ENCODE measurements around the gene GRID2IP. TPM values are rescaled to one million over a fixed set of nuclear protein-coding genes. Genes with fewer than 3 reads are reported as not detected.

GRID2IP gene
- total and polyA plus RNA-seq, 2 of the 13 experiments (the other 11 are each of a cell fraction or from before 2014, with no cell fraction given), result 0.03 TPM; not detected in 1

DNA sequence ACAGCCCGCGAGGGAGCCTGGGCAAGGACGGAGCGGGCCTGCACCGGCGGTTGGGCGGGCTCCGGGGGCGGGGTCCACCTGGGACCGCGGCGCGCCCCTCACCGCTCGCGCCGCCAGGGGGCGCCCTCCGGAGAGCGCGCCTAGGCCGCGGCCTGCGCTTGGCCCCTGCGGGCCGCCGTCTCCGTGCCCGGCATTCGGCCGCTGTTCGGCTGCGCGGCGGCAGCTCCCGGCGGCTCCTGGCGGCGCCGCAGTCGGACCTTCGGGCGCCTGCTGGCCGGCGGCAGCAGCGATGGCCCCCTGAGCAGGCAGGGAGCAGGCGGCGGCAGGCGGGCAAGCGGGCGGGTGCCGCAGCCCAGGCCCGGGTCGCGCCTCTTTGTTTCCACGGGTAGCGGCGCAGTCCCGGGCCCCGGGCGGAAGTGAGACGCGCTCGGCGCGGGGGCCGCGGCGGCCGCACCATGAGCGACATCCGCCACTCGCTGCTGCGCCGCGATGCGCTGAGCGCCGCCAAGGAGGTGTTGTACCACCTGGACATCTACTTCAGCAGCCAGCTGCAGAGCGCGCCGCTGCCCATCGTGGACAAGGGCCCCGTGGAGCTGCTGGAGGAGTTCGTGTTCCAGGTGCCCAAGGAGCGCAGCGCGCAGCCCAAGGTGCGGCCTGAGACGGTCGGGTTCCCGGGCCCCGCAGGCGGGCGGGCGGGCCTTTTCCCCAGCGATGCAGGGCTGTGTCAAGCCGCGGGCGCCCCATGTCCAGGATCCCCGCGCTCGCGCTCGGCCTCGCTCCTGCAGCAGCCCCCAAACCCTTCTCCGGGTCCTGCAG lies 38.8 kb upstream of the GRID2IP start, which contains the start of gene INTS15 (continued):
- TF ChIP-seq ZNF180 (CRISPR knock-in tag; IDR thresholded peaks at IDR 0.05; ENCODE audit: borderline replicate concordance, low read depth) (no peak), HOXD1 (CRISPR knock-in tag; IDR thresholded peaks at IDR 0.05) (0 out of 2 replicates have a peak, but pooled peaks have one; percentile 28), JUNB (CRISPR knock-in tag; IDR thresholded peaks at IDR 0.05; ENCODE audit: borderline replicate concordance) (no peak), NFKBIZ (CRISPR knock-in tag; IDR thresholded peaks at IDR 0.05) (no peak), ZNF564 (CRISPR knock-in tag; IDR thresholded peaks at IDR 0.05) (no peak), CHCHD3 (CRISPR knock-in tag; IDR thresholded peaks at IDR 0.05) (no peak), POGZ (CRISPR knock-in tag; IDR thresholded peaks at IDR 0.05) (0 out of 2 replicates have a peak, but pooled peaks have one; percentile 23), STAT5B (CRISPR knock-in tag; IDR thresholded peaks at IDR 0.05) (no peak), ZNF547 (CRISPR knock-in tag; IDR thresholded peaks at IDR 0.05) (0 out of 2 replicates have a peak, but pooled peaks have one; percentile 6), TMF1 (CRISPR knock-in tag; IDR thresholded peaks at IDR 0.05; ENCODE audit: low read depth) (peak; percentile 89), TRIM24 (CRISPR knock-in tag; IDR thresholded peaks at IDR 0.05) (no peak), ARNT2 (CRISPR knock-in tag; IDR thresholded peaks at IDR 0.05; ENCODE audit: low read depth) (no peak; the same call in 1 of the 2 replicates), ARNTL (CRISPR knock-in tag; IDR thresholded peaks at IDR 0.05) (0 out of 2 replicates have a peak, but pooled peaks have one; percentile 37), SCMH1 (CRISPR knock-in tag; IDR thresholded peaks at IDR 0.05; ENCODE audit: borderline replicate concordance) (no peak), IKZF4 (CRISPR knock-in tag; IDR thresholded peaks at IDR 0.05; ENCODE audit: borderline replicate concordance, low read depth, not compliant biosample characterization) (no peak), ESRRA (CRISPR knock-in tag; IDR thresholded peaks at IDR 0.05; ENCODE audit: low read depth) (0 out of 2 replicates have a peak, but pooled peaks have one; percentile 35), REPIN1 (CRISPR knock-in tag; IDR thresholded peaks at IDR 0.05; ENCODE audit: borderline replicate concordance, low read depth) (0 out of 2 replicates have a peak, but pooled peaks have one; percentile 19), MXI1 (IDR thresholded peaks at IDR 0.05; ENCODE audit: borderline replicate concordance, low read depth, low read length) (peak; percentile 75; the same call in 1 of the 3 replicates), ZFP37 (CRISPR knock-in tag; IDR thresholded peaks at IDR 0.05; ENCODE audit: borderline replicate concordance) (no peak), ZMAT3 (CRISPR knock-in tag; conservative IDR thresholded peaks at IDR 0.05) (peak; percentile 4; the same call in 1 of the 2 replicates), ZFP1 (CRISPR knock-in tag; IDR thresholded peaks at IDR 0.05) (no peak), TGIF2 (CRISPR knock-in tag; IDR thresholded peaks at IDR 0.05) (no peak), ZNF10 (CRISPR knock-in tag; IDR thresholded peaks at IDR 0.05; ENCODE audit: borderline replicate concordance, low read depth) (no peak), JARID2 (CRISPR knock-in tag; IDR thresholded peaks at IDR 0.05; ENCODE audit: insufficient replicate concordance) (no peak), ZC3H13 (CRISPR knock-in tag; IDR thresholded peaks at IDR 0.05) (peak; percentile 27; the same call in 1 of the 2 replicates)
- TF ChIP-seq, protein P1, sequence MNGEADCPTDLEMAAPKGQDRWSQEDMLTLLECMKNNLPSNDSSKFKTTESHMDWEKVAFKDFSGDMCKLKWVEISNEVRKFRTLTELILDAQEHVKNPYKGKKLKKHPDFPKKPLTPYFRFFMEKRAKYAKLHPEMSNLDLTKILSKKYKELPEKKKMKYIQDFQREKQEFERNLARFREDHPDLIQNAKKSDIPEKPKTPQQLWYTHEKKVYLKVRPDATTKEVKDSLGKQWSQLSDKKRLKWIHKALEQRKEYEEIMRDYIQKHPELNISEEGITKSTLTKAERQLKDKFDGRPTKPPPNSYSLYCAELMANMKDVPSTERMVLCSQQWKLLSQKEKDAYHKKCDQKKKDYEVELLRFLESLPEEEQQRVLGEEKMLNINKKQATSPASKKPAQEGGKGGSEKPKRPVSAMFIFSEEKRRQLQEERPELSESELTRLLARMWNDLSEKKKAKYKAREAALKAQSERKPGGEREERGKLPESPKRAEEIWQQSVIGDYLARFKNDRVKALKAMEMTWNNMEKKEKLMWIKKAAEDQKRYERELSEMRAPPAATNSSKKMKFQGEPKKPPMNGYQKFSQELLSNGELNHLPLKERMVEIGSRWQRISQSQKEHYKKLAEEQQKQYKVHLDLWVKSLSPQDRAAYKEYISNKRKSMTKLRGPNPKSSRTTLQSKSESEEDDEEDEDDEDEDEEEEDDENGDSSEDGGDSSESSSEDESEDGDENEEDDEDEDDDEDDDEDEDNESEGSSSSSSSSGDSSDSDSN (CRISPR knock-in tag; IDR thresholded peaks at IDR 0.05), result peak; percentile 93
- TF ChIP-seq, protein P2, sequence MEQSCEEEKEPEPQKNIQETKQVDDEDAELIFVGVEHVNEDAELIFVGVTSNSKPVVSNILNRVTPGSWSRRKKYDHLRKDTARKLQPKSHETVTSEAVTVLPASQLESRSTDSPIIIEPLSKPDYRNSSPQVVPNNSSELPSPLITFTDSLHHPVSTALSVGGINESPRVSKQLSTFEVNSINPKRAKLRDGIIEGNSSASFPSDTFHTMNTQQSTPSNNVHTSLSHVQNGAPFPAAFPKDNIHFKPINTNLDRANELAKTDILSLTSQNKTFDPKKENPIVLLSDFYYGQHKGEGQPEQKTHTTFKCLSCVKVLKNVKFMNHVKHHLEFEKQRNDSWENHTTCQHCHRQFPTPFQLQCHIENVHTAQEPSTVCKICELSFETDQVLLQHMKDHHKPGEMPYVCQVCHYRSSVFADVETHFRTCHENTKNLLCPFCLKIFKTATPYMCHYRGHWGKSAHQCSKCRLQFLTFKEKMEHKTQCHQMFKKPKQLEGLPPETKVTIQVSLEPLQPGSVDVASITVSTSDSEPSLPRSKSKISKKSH (CRISPR knock-in tag; IDR thresholded peaks at IDR 0.05; ENCODE audit: borderline replicate concordance), result no peak
